C4-2B (cell line): Measurements from ENCODE around the gene GPR153.

Experiments used
- ZFX ChIP-seq: fragments of 450-650 bp; IDR thresholded peaks from 2 replicates; pipeline ENCODE4 v1.6.1; 2017
- TF ChIP-seq, protein P1 (sequence below): fragments of 450-650 bp; conservative IDR thresholded peaks from 2 replicates; pipeline ENCODE4 v1.5.1; 2017; ENCODE audit warnings: mild to moderate bottlenecking

DNA sequence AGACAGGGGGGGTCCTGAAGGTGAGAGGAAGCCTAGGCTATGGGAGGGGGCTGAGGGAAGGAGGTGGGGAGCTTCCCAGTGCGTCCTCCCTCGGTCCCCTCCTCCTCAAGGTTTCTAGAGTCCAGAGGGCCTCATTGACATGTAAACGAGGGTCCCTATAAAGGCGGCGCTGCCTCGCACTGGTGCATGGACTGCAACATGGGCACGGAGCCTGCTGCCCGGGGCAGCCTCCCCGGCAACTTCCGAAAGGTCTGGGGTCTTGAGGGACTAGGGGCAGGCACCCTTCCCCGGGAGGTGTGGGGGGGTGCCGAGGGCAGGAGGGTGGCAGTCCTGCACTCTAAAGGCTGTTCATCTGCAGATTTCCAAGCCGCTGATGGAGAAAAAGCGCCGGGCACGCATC is 16.9 kb downstream of the GPR153 start, which contains the start of gene HES3:
- TF ChIP-seq, protein P1, sequence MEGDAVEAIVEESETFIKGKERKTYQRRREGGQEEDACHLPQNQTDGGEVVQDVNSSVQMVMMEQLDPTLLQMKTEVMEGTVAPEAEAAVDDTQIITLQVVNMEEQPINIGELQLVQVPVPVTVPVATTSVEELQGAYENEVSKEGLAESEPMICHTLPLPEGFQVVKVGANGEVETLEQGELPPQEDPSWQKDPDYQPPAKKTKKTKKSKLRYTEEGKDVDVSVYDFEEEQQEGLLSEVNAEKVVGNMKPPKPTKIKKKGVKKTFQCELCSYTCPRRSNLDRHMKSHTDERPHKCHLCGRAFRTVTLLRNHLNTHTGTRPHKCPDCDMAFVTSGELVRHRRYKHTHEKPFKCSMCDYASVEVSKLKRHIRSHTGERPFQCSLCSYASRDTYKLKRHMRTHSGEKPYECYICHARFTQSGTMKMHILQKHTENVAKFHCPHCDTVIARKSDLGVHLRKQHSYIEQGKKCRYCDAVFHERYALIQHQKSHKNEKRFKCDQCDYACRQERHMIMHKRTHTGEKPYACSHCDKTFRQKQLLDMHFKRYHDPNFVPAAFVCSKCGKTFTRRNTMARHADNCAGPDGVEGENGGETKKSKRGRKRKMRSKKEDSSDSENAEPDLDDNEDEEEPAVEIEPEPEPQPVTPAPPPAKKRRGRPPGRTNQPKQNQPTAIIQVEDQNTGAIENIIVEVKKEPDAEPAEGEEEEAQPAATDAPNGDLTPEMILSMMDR = no peak
- TF ChIP-seq ZFX = no peak
